Occipital lobe (tissue), 2 donors: ENCODE measurements around the gene RAB17. TPM values are rescaled to one million over a fixed set of nuclear protein-coding genes. Genes with fewer than 3 reads are reported as not detected.

Experiments used
- DNase-seq: peaks from one replicate; lab custom pipeline; 2025; lab: John Stamatoyannopoulos, UW
- total RNA-seq: library from RNA; depleted of rRNA; stranded (reverse); fragments of >200 nt; gene quantifications from one replicate; pipeline ENCODE4 v1.2.3, GENCODE V29; 2014

Gene RAB17
- 0.16 TPM for total RNA-seq

GRCh38 chr2:237590272-237591140 lies at the start of gene RAB17:
Gene RAB17, minus strand, starts transcription at chr2:237590734. Its CDS starts 4,580 bp downstream, at chr2:237586154.
- no peak for DNase-seq

- DNase-seq, result no peak
Measured at GRCh38 chr2:237639836-237640220, 49.3 kb upstream of the RAB17 start.

DNA sequence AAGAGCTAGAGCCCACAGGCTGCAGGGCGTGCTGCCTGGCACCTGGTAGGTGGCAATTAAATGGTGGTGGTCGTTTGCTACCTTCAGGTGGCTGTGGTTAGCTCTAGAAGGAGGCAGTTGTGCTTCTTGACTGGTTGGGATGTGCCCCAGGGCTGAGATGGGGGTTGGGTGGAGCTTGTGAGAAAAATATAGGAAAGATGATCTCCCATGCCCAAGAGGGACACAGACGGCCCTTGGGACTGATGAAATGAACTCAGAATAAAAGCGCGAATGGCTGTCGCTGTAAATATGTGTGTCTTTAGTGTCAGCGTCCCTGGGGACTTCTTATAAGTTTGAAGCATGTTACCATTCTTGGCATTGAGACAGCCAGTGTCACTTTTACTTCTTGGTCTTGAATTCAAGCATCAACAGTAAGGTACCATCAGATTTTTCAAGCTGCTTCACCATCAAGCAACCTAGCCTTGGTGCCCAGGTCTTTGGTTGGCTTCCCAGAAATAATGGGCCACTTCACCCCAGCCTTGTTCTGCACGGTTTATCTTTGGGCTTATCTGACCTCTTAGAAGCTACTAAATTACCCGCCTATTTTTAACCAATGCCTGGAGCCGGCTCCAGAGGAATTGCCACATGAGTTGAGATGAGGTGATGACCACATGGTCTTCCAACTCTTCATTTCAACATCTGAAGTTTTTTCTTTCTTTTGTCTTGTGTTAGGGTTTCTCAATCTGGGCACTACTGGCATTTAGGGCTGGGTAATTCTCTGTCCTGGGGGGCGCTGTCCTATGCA lies 48.7 kb upstream of the RAB17 start:
- no peak for DNase-seq

DNA sequence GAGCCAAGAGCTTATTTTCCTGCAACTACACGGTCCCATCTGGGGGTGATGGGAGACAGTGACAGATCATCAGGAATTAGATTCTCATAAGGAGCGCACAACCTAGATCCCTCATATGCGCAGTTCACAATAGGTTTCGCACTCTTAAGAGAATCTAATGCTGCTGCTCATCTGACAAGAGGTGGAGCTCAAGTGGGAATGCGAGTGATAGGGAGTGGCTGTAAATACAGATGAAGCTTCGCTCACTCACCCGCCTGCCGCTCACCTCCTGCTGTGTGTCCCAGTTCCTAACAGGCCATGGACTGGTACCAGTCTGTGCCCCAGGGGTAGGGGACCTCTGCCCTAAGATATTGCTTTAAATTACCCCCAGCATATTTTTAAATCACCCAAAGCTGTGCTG lies 47.6 kb upstream of the RAB17 start:
- no peak for DNase-seq

- DNase-seq, result no peak
Measured at GRCh38 chr2:237637429-237638135, 47.0 kb upstream of the RAB17 start.

GRCh38 chr2:237636578-237636977 lies 46.0 kb upstream of the RAB17 start:
- DNase-seq, result no peak

- DNase-seq, result no peak
Measured at GRCh38 chr2:237633061-237633561, 42.6 kb upstream of the RAB17 start.

DNA sequence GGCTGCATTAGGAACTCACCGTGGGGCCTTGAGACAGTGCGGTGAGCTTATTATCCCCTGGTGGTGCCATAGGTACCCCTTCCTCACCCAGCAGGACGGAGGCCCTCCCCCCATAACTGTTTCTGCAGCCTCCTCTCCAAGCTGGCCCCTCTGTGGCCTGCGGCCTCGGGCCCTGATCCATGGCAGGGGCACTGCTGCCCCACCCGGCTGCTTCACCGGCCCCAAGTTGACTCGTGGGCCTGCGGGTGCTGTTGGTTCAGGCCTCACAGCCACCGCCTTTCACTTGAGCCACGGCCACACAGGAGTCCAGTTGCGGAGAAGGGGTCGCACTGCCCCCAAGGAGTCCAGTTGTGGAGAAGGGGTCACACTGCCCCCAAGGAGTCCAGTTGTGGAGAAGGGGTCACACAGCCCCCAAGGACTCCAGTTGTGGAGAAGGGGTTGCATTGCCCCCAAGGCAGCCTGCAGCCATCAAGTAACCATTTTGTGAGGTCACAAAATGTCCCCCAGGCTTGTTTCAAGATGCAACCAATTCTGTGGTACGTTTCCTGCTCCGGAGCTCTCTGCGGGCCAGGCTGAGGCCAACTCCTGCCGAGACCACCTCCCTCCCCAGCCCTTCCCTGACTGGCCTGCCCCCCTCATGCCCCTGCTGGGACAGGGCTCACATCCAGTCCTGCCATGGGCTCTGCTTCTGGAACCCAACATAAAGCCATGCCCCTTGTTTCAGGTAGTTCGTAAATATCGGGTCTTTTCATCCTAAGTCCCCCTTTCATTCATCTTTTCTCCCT lies 41.5 kb upstream of the RAB17 start:
- no peak for DNase-seq

DNA sequence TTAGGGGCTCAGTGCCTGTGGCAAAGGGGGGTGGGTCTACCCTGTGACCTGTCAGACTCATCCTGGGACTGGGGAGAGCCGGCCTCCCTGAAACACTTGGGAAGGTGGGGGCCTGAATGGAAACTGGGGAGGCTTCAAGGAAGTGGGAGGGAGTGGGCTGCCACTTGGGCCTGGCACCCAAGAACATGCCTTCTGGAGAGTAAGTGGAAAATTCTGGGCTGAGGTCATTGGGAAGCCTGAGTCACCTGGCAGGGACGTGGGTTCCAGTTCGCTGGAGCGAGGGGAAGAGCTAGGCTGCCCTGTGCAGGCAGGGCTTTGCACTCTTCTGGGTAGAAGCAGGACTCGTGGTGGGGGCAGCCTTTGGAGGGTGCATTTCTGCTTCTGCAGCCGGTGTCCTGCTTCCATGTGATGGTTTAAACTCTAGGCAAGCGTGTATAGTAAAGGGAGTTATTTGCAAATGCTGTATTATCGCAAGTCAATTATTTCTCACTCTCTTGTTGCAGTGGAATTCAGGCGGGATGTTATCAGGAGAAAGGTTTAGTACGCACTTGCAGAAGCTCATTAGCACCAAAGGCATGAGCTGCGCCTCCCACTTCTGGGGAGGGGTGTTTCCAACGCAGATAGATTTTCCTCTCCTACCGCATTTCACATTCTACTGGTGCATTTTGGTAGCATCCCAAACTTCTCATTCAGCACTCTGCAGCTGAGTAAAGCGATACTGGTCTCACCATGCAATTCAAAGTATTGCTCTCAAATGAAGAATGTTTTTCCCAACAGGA lies 40.7 kb upstream of the RAB17 start:
- DNase-seq, result no peak

DNA sequence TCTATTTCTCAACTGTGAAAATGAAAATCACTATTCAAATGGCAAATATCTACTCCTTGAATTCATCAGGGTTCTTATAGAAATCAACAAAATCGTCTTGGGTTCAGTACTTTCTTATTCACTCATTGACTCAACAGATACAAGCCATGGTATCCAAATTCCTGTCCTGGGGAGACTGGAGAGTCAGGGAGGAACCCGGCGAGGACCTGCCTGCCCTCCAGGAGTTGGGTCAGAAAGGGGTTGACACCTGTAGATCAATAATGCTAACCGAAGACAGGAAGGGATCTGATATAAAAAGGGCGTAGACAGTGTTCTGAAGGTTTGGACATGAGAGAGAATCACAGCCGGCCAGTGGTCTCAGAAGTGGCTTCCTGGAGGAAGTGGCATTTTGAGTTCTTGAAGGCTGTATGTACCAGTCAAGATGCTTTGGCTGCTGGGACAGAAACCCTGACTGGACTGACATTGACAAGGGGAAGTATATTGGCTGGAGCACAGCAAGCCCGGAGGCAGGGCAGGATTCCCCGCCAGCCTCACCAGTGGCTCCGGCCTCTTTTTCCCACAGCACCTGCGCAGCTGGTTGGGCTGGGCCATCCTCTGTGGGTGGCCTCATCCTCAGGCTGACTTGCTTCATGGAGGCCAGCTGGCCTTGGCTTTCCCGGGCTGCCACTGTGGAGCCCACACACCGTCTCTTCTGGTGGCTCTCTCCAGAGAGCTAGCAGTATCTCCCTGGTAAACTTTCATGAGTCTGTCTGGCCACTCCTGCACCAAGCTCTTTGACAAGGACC lies 39.9 kb upstream of the RAB17 start:
- no peak for DNase-seq

- DNase-seq, result no peak
Measured at GRCh38 chr2:237629739-237630138, 39.2 kb upstream of the RAB17 start.

DNA sequence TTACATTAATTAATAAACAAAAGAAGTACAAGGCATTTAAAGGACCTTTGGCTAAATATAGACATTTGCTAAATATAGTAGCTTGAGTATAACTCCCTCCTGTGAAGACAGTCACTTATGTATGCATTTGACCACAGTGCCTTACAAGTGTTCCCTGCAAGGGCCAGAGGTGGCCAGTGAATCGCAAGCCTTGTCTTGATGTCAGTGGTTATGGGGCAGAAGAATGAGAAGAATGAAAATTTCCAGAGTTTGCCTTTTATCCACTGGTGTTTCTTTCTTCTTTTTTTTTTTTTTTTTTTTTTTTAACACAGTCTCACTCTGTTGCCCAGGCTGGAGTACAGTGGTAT lies 38.6 kb upstream of the RAB17 start:
- no peak for DNase-seq

GRCh38 chr2:237628247-237629187 lies 38.0 kb upstream of the RAB17 start:
- no peak for DNase-seq

DNA sequence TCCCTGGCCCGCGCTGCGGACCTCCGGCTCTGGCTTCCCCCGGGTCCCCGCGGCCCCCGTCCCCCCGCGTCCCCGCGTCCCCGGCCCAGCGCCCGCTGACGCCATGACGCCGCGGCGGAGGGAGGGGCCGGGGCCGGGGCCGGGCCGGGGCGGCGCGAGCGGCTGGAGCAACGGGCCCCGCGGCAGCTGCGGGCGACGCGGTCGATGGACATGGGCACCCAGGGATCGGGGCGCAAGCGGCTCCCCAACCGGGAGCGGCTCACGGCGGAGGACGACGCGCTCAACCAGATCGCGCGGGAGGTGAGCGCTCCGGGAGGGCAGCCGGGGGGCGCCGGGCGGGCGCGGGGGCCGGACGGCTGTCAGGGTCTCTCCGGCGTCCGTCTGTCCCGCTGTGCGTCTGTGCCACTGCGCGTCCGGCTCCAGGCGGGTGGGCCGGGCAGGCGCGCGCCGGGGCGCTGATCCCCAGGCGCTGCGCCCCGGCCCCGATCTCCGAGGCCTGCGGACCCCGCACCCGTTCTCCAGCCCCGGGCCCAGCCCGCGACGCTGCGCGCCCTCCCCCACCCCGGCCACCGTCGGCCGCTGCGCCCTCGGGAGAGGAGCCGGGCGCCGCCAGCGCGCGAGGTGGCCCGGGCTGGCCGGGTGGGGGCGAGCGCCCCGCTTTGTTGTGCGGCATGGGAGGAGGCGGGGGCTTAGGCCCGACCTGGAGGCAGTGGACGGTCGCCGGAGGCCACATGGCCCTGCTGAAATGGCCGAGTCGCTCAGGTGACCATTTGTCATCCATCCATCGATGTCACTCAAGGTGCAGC lies 37.1 kb upstream of the RAB17 start, which contains the start of gene LRRFIP1:
LRRFIP1 (plus strand) TSS at position 147 of the 806 bp plus-strand sequence; CDS start at position 205, 58 bp downstream.
- DNase-seq, result no peak

DNA sequence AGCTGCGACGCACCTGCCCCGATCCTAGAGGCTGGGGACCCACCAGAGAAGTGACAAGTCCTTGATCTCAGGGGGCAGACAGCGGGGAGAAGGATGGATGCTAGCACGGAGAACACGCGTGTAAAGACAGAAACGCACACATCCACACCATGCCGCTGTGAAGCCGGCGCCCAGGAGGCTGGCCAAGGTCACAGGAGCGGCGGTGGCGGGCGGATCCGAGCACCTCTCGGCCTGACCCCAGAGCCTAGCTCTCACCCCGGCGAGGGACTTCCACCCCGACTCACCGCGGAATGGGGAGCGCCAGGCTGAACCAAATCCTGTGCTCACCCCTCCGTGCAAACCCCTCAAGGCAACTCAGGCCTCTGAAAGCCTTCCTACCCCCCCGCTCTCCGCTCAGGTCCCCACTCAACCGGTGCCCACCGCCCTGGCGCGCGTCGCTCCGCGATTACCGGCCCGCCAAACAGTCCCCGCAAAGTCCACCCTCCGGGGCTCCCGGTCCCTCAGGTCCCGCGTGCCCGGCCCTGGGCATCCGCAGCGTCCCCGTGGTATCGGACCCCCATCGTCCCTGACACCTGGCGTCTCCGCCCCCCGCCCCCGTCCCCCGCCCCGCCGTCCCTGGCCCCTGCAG lies 36.4 kb upstream of the RAB17 start:
- DNase-seq, result no peak

- DNase-seq, result no peak
Measured at GRCh38 chr2:237625777-237626176, 35.2 kb upstream of the RAB17 start.

DNA sequence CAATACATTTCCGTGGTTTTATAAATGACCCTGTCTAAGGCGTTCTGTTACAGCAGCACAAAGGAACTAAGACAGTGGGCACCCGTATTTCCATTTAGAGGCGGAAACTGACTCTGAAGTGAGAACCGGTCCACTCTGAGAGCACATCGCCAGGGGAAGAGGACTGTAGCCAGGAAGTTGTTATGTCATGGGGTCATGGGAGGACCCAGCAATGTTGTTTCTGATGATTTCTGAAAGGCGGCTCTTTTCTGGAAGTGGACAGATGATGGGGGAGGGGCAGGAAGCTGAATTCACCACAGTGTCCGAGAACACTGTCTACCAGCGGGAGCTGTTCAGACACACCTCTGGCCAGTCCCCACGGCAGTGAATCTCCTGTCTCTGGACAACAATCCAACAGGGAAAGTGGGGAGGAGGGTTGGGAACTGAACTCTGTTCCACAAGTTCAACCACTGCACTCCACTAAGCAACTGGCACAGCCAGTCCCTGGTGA lies 34.7 kb upstream of the RAB17 start:
- DNase-seq, result no peak
